ENCODE data around the gene APLNR. TPM values are rescaled to one million over a fixed set of nuclear protein-coding genes. Genes with fewer than 3 reads are reported as not detected.

The APLNR gene
- total RNA-seq, 2 experiments from 2014 or later, result not detected

GRCh38 chr11:57217053-57217452, 20.0 kb downstream of the APLNR start:
- peaks cover 0 to 5% of the 10 kb centered on the region in 2 experiments for H3K9me3 ChIP-seq (ENCODE audit: control insufficient read depth in 1 of 2, insufficient read depth in 1 of 2, low read length in 2 of 2)
- no peak for DNase-seq
- H3K36me3 ChIP-seq (ENCODE audit: insufficient read depth, low read length), result no peaks in the 10 kb centered on the region
- Mint-ChIP-seq H3K27ac (no peak overlapping the region), H3K36me3 (ENCODE audit: low read depth) (no peaks in the 10 kb centered on the region), H3K4me3 (no peak overlapping the region), H3K4me1 (ENCODE audit: low read depth) (no peaks in the 10 kb centered on the region), H3K27me3 (peaks cover 24% of the 10 kb centered on the region), H3K9me3 (no peaks in the 10 kb centered on the region)
- TF ChIP-seq CTCF (IDR thresholded peaks at IDR 0.05), result no peak
- ChIA-PET CTCF (no interaction called here), POLR2A (no interaction called here)
- intact Hi-C loops (cut with DNase I, micrococcal nuclease), result no loop called here
- H3K4me1 ChIP-seq (ENCODE audit: insufficient read depth, low read length), result no peaks in the 10 kb centered on the region
- H3K4me3 ChIP-seq (ENCODE audit: low read length), result no peak overlapping the region
- H3K27me3 ChIP-seq (ENCODE audit: control insufficient read depth in 1 of 2, insufficient read depth in 2 of 2, low read length in 2 of 2), result peaks cover 4% of the 10 kb centered on the region in 2 experiments
- H3K27ac ChIP-seq (ENCODE audit: low read depth in 1 of 2, low read length in 2 of 2), result no peak overlapping the region
- ATAC-seq (ENCODE audit: poor library complexity), result no peak

DNA sequence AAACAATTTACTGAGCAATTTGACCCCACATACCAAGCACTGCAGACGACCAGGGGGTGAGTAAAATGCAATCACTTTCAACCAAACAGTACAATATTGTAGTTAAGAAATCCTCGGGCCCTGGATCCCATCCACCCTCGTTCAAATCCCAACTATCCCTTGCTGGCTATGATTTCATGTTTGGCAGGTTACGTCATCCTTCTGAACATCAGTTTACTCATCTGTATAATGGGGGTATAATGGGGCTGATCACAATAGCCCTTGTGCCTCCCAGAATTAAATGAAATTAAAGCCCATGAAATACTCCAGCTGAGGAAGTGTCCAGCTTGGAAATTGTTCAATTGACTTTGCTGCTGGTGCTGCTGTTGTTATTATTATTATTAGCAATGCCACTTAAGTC, 20.6 kb downstream of the APLNR start:
- CTCF ChIA-PET, result no interaction called here
- no peaks in the 10 kb centered on the region for H3K4me1 Mint-ChIP-seq (ENCODE audit: low read depth)
- Histone ChIP-seq H3K9me3 (ENCODE audit: control insufficient read depth in 1 of 2, insufficient read depth in 1 of 2, low read length in 2 of 2) (peaks cover 0 to 5% of the 10 kb centered on the region in 2 experiments), H3K36me3 (ENCODE audit: insufficient read depth, low read length) (no peaks in the 10 kb centered on the region), H3K27me3 (ENCODE audit: control insufficient read depth in 1 of 2, insufficient read depth in 2 of 2, low read length in 2 of 2) (peaks cover 4% of the 10 kb centered on the region in 2 experiments), H3K4me3 (ENCODE audit: low read length) (no peak overlapping the region), H3K4me1 (ENCODE audit: insufficient read depth, low read length) (no peaks in the 10 kb centered on the region), H3K27ac (ENCODE audit: low read depth in 1 of 2, low read length in 2 of 2) (no peak overlapping the region)
- no peaks in the 10 kb centered on the region for H3K9me3 Mint-ChIP-seq
- no peak for ATAC-seq (ENCODE audit: poor library complexity)
- H3K36me3 Mint-ChIP-seq (ENCODE audit: low read depth), result no peaks in the 10 kb centered on the region
- POLR2A ChIA-PET, result no interaction called here
- DNase-seq, result no peak
- no peak overlapping the region for H3K27ac Mint-ChIP-seq
- H3K4me3 Mint-ChIP-seq, result no peak overlapping the region
- intact Hi-C loops (cut with DNase I, micrococcal nuclease), result no loop called here
- H3K27me3 Mint-ChIP-seq, result peaks cover 26% of the 10 kb centered on the region
- no peak for TF ChIP-seq CTCF (IDR thresholded peaks at IDR 0.05)

DNA sequence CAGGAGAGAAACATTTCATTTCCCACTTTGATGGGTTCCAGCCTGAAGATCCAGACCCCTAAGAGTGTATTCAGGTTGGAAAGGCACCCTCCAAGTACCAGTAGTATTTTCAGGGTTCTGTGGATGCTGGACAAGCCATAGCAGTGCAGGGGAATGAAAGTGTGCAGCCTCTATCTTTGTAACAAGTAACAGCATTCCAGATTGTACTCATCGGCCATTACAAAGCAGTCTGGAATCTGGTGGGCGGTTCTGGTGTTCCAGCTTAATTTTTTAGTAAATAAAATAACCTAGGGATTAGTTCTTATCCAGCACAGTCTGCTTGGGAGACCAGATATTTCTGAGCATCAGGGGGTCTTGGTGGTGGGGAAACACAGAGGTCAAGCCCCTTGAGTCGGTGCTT, 22.6 kb downstream of the APLNR start:
- no peaks in the 10 kb centered on the region for H3K36me3 ChIP-seq (ENCODE audit: insufficient read depth, low read length)
- H3K4me1 ChIP-seq (ENCODE audit: insufficient read depth, low read length), result no peaks in the 10 kb centered on the region
- no peaks in the 10 kb centered on the region for H3K9me3 ChIP-seq (ENCODE audit: control insufficient read depth in 1 of 2, insufficient read depth in 1 of 2, low read length in 2 of 2)
- TF ChIP-seq CTCF (IDR thresholded peaks at IDR 0.05), result no peak
- DNase-seq, result no peak
- Mint-ChIP-seq H3K27me3 (peaks cover 27% of the 10 kb centered on the region), H3K27ac (no peak overlapping the region), H3K4me3 (no peak overlapping the region), H3K36me3 (ENCODE audit: low read depth) (no peaks in the 10 kb centered on the region), H3K4me1 (ENCODE audit: low read depth) (no peaks in the 10 kb centered on the region), H3K9me3 (no peaks in the 10 kb centered on the region)
- H3K4me3 ChIP-seq (ENCODE audit: low read length), result no peak overlapping the region
- CTCF ChIA-PET, result no interaction called here
- intact Hi-C loops (cut with DNase I, micrococcal nuclease), result no loop called here
- H3K27ac ChIP-seq (ENCODE audit: low read depth in 1 of 2, low read length in 2 of 2), result no peak overlapping the region
- ATAC-seq (ENCODE audit: poor library complexity), result no peak
- peaks cover 4 to 7% of the 10 kb centered on the region in 2 experiments for H3K27me3 ChIP-seq (ENCODE audit: control insufficient read depth in 1 of 2, insufficient read depth in 2 of 2, low read length in 2 of 2)
- POLR2A ChIA-PET, result no interaction called here
